Natural killer cell treated with Interleukin-12 subunit alpha and Interleukin-12 subunit beta and Interleukin-15 and Interleukin-18, amount 100 ng/mL, for 72 hours (primary cell): ENCODE measurements around the gene CROCC. TPM values are rescaled to one million over a fixed set of nuclear protein-coding genes. Genes with fewer than 3 reads are reported as not detected.
"Not testable (repeated sequence)": the region's sequence is repeated elsewhere in the genome, so short reads cannot be mapped to it uniquely, and the experiment has no call there.

ENCODE experiments used
- ATAC-seq, 2 donors: fragments of 150-1000 bp; cut with Tn5 transposase in 1 of 2; sonication (Bioruptor Pico), chemical (Tn5 transposase) in 1 of 2; 2 replicates each; pipeline ENCODE4 v1.10.0; 2021
- DNase-seq: peaks from one replicate; pipeline ENCODE4 v3.0.0; 2022; ENCODE audit warnings: low spot score
- H3K27ac Mint-ChIP-seq, 2 donors: 1 replicate in 1 of 2; 2 replicates in 1 of 2; pipeline ENCODE4 v1.8.0; 2022; ENCODE audit warnings: mixed read lengths in 2 of 2, mild to moderate bottlenecking in 1 of 2, moderate library complexity in 1 of 2
- H3K27me3 Mint-ChIP-seq, 2 donors: 1 replicate in 1 of 2; 2 replicates in 1 of 2; pipeline ENCODE4 v1.8.0; 2022; ENCODE audit warnings: mixed read lengths in 2 of 2
- H3K36me3 Mint-ChIP-seq: one replicate; pipeline ENCODE4 v1.8.0; 2022; ENCODE audit warnings: mixed read lengths
- H3K4me1 Mint-ChIP-seq, 2 donors: 1 replicate in 1 of 2; 2 replicates in 1 of 2; pipeline ENCODE4 v1.8.0; 2022; ENCODE audit warnings: low read depth in 2 of 2, mixed read lengths in 2 of 2, mild to moderate bottlenecking in 1 of 2
- H3K4me3 Mint-ChIP-seq: one replicate; pipeline ENCODE4 v1.8.0; 2022; ENCODE audit warnings: mixed read lengths
- H3K9me3 Mint-ChIP-seq: 2 replicates; pipeline ENCODE4 v1.8.0; 2022; ENCODE audit warnings: mixed read lengths
- total RNA-seq, 2 donors: library from RNA; stranded (reverse); gene quantifications; one replicate each; pipeline ENCODE4 v1.2.3, GENCODE V29; 2022

Gene CROCC
- total RNA-seq, 2 donors from 2014 or later, result 21.0 to 29.3 TPM

DNA sequence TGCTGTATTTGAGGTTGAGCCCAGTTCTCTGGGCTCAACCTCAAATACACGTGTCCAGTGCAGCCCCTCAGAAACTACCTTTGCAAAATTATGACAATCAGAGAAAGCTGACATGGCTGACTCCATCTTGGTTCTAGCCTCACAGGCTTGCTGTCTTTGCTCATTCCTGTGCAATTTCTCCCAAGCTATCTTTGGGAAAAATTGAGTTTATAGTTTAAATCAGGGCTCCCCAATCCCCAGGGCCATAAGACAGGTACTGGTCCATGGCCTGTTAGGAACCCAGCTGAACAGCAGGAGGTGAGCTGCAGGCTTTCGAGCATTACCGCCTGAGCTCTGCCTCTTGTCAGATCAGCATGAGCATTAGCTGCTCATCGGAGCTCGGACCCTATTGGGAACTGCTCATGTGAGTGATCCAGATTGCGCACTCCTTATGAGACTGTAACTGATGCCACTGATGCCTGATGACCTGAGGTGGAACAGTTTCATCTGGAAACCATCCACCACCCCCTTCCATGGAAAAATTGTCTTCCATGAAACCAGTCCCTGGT is 28.7 kb upstream of the CROCC start:
- not testable (repeated sequence) for H3K4me3 Mint-ChIP-seq

GRCh38 chr1:16893796-16894195 is 27.9 kb upstream of the CROCC start:
- H3K27ac Mint-ChIP-seq, result peak overlapping the region in 1 of 2 donors; percentile 95
- H3K4me1 Mint-ChIP-seq, result peaks cover 35 to 46% of the 10 kb centered on the region in 2 donors
- H3K36me3 Mint-ChIP-seq, DNase-seq, ATAC-seq, H3K9me3 Mint-ChIP-seq, H3K4me3 Mint-ChIP-seq, H3K27me3 Mint-ChIP-seq: not testable (repeated sequence)

More for the DNA sequence above, 28.7 kb upstream of the CROCC start:
- H3K27ac Mint-ChIP-seq, H3K9me3 Mint-ChIP-seq, DNase-seq, H3K27me3 Mint-ChIP-seq, H3K36me3 Mint-ChIP-seq, ATAC-seq: not testable (repeated sequence)
- H3K4me1 Mint-ChIP-seq, result peaks cover 36 to 44% of the 10 kb centered on the region in 2 donors

DNA sequence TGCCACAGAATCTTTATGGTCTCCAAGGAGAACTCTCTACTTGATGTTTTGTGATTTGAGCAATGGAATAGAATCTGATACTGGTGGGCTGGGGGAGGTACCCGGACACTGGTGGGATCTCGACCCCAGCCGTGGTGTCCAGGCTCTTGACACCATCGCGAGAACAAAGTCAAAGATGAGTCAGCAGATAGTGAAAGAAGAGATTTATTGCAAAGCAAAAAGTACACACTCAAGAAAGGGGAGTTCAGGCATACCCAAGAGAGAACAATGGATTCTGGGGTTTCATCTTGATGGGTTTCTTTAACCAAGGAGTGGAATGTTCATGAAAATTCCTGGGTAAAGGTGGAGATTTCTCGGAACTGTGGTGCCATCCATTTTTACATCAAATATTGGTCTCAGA is 27.4 kb upstream of the CROCC start:
- not testable (repeated sequence) for DNase-seq, H3K27me3 Mint-ChIP-seq, ATAC-seq, H3K36me3 Mint-ChIP-seq, H3K9me3 Mint-ChIP-seq
- Mint-ChIP-seq H3K4me3 (peak overlapping the region; percentile 33), H3K4me1 (peaks cover 30 to 40% of the 10 kb centered on the region in 2 donors), H3K27ac (peak overlapping the region in 1 of 2 donors; percentile 95)

- not testable (repeated sequence) for H3K36me3 Mint-ChIP-seq, DNase-seq
Measured at GRCh38 chr1:16895233-16895597, 26.5 kb upstream of the CROCC start.

GRCh38 chr1:16895598-16896315 is 26.0 kb upstream of the CROCC start, which contains the start of gene RNU1-2:
Gene RNU1-2 (plus strand): TSS chr1:16895980.
- H3K9me3 Mint-ChIP-seq, H3K36me3 Mint-ChIP-seq: not testable (repeated sequence)
- ATAC-seq, result peak; percentile 100

More at GRCh38 chr1:16895233-16895597, 26.5 kb upstream of the CROCC start:
- Mint-ChIP-seq H3K4me3 (peak overlapping the region; percentile 75), H3K4me1 (peaks cover 25 to 32% of the 10 kb centered on the region in 2 donors), H3K27ac (peak overlapping the region; percentile 95 to 99)
- not testable (repeated sequence) for H3K27me3 Mint-ChIP-seq, ATAC-seq, H3K9me3 Mint-ChIP-seq

DNA sequence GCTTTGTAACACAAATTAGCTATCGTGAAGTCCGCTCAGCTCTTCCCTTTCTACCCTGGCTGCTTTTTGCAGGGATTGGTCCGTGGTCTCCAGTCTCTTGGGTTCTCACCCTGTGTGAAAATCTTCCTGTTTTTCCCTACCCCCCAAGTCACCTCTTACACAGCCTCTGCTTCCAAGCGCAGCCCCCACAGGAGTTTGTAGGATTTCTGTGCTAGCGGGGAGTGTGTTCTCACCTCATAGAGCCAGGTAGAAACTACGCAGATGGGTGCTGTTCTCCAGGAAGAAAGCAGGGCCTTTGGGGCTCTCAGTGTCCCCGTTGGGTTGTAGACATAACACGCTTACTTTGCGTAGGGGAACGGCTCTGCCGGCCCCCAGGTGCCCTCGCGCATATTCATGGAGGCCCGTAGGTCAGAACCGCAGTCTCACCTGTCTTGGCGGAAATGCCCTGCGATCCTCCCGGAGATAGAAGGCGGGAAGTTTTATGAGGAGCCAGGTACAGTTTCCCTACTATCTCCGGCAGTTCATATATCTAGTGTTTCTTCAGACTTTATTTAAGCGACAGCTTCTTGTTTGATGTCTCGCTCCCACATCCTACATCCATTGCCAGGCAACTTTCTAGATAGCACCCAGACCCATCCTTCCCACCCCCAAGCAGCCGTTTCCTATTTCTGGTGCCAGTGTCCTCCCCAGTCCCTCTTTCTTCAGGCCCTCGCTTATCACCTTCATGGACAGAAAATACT is 25.2 kb upstream of the CROCC start:
- peak overlapping the region; percentile 95 to 99 for H3K27ac Mint-ChIP-seq
- ATAC-seq (peak; percentile 37 to 48), DNase-seq (peak; percentile 91)
- peaks cover 32 to 39% of the 10 kb centered on the region in 2 donors for H3K4me1 Mint-ChIP-seq
- not testable (repeated sequence) for H3K9me3 Mint-ChIP-seq, H3K27me3 Mint-ChIP-seq, H3K36me3 Mint-ChIP-seq
- peak overlapping the region; percentile 75 for H3K4me3 Mint-ChIP-seq

More at GRCh38 chr1:16895598-16896315, 26.0 kb upstream of the CROCC start, which contains the start of gene RNU1-2:
- peaks cover 27 to 32% of the 10 kb centered on the region in 2 donors for H3K4me1 Mint-ChIP-seq
- DNase-seq, result peak; percentile 85
- not testable (repeated sequence) for H3K27me3 Mint-ChIP-seq
- H3K27ac Mint-ChIP-seq, result peak within 1 kb of the TSS; percentile 95 to 99
- peak within 1 kb of the TSS; percentile 75 for H3K4me3 Mint-ChIP-seq

- H3K27me3 Mint-ChIP-seq, ATAC-seq, DNase-seq, H3K36me3 Mint-ChIP-seq, H3K9me3 Mint-ChIP-seq: not testable (repeated sequence)
- peak overlapping the region; percentile 35 for H3K4me3 Mint-ChIP-seq
- H3K27ac Mint-ChIP-seq, result peak overlapping the region; percentile 95 to 99
- peaks cover 36 to 39% of the 10 kb centered on the region in 2 donors for H3K4me1 Mint-ChIP-seq
Measured at GRCh38 chr1:16897653-16898052, 24.1 kb upstream of the CROCC start.

GRCh38 chr1:16898298-16898697 is 23.4 kb upstream of the CROCC start:
- H3K27me3 Mint-ChIP-seq, H3K9me3 Mint-ChIP-seq, ATAC-seq, H3K4me3 Mint-ChIP-seq, H3K36me3 Mint-ChIP-seq, DNase-seq: not testable (repeated sequence)
- Mint-ChIP-seq H3K27ac (peak overlapping the region; percentile 95 to 99), H3K4me1 (peaks cover 39 to 41% of the 10 kb centered on the region in 2 donors)

GRCh38 chr1:16899020-16899419 is 22.7 kb upstream of the CROCC start:
- H3K27ac Mint-ChIP-seq, result not testable (repeated sequence)

DNA sequence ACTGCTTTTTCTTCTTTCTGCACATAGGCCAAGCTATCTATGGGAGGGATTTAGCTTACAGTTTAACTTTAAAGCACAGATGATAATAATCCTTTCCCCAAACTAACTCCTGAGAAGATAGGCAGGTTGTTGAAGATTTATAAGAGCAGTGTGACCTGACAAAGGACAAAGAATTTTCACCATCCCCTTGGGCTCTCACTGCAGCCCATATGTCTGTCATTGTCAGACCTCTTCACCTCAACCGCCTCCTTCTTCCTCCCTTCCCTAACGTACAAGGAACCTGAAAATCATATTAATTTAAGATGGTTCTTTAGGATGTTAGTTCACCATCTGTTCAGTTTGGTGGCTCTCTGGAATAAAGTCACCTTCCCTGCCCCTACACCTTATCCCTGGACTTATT is 21.0 kb upstream of the CROCC start:
- Mint-ChIP-seq H3K4me1 (peaks cover 34 to 38% of the 10 kb centered on the region in 2 donors), H3K9me3 (no peaks in the 10 kb centered on the region)

More at GRCh38 chr1:16899020-16899419, 22.7 kb upstream of the CROCC start:
- H3K4me3 Mint-ChIP-seq, ATAC-seq, DNase-seq, H3K27me3 Mint-ChIP-seq, H3K9me3 Mint-ChIP-seq, H3K36me3 Mint-ChIP-seq: not testable (repeated sequence)
- H3K4me1 Mint-ChIP-seq, result peaks cover 39 to 44% of the 10 kb centered on the region in 2 donors

GRCh38 chr1:16901371-16901770 is 20.4 kb upstream of the CROCC start:
- ATAC-seq, H3K36me3 Mint-ChIP-seq, H3K9me3 Mint-ChIP-seq, H3K4me3 Mint-ChIP-seq, H3K27me3 Mint-ChIP-seq, DNase-seq: not testable (repeated sequence)
- Mint-ChIP-seq H3K4me1 (peaks cover 28 to 33% of the 10 kb centered on the region in 2 donors), H3K27ac (peak overlapping the region in 1 of 2 donors; percentile 42)

More for the DNA sequence above, 21.0 kb upstream of the CROCC start:
- DNase-seq, result no peak
- H3K27ac Mint-ChIP-seq, result no peak overlapping the region
- H3K27me3 Mint-ChIP-seq, result no peaks in the 10 kb centered on the region
- H3K4me3 Mint-ChIP-seq, result no peak overlapping the region
- no peaks in the 10 kb centered on the region for H3K36me3 Mint-ChIP-seq
- no peak for ATAC-seq

- Mint-ChIP-seq H3K9me3 (no peaks in the 10 kb centered on the region), H3K36me3 (no peaks in the 10 kb centered on the region), H3K27me3 (no peaks in the 10 kb centered on the region), H3K4me1 (peaks cover 19 to 23% of the 10 kb centered on the region in 2 donors), H3K4me3 (no peak overlapping the region), H3K27ac (no peak overlapping the region)
- DNase-seq (no peak), ATAC-seq (no peak)
Measured at GRCh38 chr1:16903054-16903453, 18.7 kb upstream of the CROCC start.

- Mint-ChIP-seq H3K4me3 (no peak overlapping the region), H3K4me1 (peaks cover 16 to 22% of the 10 kb centered on the region in 2 donors), H3K27ac (no peak overlapping the region), H3K27me3 (no peaks in the 10 kb centered on the region), H3K9me3 (no peaks in the 10 kb centered on the region), H3K36me3 (no peaks in the 10 kb centered on the region)
- DNase-seq (no peak), ATAC-seq (no peak)
Measured at GRCh38 chr1:16903458-16903796, 18.3 kb upstream of the CROCC start.
